NCI-H2029 (cell line): ENCODE measurements around the gene TCN2.
A peak's percentile ranks its signal among the peaks of the same experiment; 100 is the strongest.
"Not testable (repeated sequence)": the region's sequence is repeated elsewhere in the genome, so short reads cannot be mapped to it uniquely, and the experiment has no call there.

ENCODE experiments used
- DNase-seq: peaks from one replicate; lab custom pipeline; 2025; lab: John Stamatoyannopoulos, UW

Gene TCN2

DNA sequence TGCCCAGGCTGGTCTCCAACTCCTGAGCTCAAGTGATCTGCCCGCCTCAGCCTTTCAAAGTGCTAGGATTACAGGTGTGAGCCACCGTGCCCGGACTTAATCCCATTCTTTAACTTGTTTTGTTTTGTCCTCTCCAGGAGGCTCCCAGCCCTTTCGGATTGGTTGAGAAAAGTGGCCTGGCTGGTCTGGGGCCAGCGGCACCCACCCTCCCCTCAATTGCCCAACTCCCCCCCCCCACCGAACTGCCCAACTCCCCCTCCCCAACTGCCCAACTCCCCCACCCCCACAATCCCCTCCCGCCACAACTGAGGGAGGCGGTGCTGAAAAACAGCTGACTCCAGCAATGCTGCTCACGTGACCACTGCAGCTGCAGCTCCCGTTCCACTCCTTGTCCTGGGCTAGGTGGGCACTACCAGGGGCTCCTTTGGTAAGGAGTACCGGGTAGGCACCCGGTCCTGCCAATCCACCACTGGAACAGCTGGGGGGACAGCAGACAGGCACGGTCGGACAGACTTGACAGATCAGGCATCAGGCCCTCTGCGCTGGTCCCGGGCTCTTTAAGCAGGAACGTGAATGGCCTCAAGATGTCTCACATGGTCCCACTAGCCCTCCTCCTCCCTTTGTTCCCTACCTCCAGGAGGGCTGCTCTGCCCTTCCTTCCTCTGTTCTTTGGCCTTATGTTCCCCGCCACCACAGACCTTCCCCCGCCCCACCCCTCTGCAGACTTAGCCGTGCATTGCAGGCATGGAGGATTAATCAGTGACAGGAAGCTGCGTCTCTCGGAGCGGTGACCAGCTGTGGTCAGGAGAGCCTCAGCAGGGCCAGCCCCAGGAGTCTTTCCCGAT is at the start of gene TCN2:
TSS of gene TCN2 (plus strand) at position 720 of the 845 bp plus-strand sequence. CDS start 158 bp downstream, outside the sequence.
- peak; percentile 58 for DNase-seq

DNA sequence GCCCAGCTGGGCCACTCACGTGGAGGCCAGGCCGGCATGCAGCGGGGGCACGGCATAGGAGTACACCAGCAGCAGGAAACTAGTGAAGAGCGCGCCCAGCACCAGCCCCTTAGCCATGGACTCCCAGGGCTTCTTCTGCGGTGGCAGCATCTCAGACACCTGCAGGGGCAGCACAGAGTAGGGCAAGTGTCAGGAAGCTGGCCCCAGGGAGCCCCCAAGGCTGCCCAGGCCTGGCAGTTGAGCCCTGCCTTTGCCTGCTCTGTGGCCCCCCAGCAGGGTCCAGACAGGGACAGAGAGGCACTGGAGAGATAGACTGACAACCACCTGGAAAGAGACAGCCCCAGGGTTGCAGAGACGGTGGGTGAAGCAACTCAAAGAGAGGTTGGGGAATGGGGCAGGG is 49.7 kb upstream of the TCN2 start:
- no peak for DNase-seq

- no peak for DNase-seq
These were observed 47.1 kb upstream of the TCN2 start for GRCh38 chr22:30559889-30560288.

DNA sequence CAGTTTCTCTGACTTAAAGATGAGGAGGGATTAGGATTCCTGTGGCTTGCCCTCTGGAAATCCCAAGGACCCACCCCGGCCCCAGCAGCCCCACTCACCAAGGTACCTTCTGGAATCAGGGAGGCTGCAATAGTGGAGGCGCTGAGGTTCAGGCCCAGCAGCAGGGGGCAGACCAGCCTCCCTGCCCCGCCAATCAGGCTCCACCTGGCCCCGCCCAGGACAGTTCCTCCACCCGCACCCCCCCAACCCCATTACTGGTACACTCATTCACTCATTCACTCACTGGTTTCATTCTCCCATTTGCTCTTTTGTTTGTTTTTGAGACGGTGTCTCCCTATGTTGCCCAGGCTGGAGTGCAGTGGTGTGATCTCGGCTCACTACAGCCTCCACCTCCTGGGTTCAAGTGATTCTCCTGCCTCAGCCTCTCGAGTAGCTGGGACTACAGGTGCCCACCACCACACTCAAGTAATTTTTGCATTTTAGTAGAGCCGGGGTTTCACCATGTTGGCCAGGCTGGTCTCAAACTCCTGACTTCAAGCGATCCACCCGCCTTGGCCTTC is 46.3 kb upstream of the TCN2 start:
- DNase-seq, result not testable (repeated sequence)

DNA sequence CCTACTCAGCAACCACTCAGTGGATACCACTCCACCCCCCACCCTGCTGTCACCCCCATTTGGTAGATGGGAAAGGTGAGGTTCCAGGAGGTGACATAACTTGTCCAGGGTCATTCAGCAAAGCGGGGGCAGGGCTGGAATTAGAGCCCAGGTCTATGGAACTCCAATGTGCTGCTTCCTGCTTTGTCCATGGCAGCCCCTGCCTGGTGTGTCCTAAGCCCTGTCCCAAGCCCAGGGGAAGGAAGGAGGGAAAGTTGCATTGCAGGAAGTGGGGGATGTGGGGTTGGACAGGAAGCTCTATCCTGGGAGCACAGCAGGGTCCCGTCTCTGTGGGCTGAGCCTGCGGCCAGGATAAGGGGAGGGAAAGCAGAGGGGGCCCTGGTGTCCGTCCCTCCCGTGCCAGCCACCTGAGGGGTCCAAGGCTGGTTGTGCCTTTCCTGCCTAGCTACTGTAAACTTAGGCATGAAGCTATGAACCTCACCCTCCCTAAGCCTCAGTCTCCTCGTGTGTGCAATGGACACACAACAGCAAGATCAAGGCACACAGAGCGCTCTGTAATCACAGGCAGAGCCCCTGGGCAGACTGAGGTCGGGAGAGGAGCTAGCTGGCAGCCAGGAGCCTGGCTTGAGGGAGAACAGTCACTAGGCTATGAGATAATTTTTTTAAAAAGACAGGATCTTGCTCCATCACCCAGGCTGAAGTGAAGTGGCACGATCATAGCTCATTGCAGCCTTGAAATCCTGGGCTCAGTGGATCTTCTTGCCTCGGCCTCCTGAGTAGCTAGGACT is 45.4 kb upstream of the TCN2 start:
- no peak for DNase-seq

- no peak for DNase-seq
These were observed 44.6 kb upstream of the TCN2 start for GRCh38 chr22:30562366-30562765.

DNA sequence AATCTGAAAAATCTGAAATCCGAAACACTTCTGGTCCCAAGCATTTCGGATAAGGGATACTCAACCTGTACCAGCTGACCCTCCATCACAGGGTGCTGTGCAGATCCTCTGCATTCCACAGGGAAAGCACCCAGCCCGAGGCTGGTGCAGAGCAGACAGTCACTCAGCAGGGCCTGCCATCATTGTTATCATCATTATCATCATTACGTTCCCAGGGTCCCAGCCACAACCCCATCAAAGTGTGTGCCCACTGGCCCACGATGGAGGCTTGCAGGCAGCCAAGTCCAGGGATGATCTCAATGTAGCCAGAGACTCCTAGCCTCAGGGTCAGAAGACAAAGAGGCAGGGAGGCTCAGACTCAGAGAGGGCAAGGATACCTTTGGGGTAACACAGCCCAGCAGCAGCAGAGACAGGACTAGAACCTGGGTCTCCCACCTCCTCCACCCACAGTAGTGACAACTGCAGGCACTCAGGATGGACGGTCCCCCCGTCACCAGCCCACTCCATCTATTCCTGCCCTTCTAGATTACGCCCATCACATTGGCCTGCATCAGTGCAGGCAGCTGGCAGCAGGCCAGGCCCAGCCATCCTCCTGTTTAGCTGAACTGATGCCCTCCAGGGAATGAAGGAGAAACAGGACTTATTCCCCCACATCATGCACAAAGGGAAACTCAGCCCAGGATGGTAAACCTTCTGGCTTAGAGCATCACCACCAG is 42.8 kb upstream of the TCN2 start:
- DNase-seq, result no peak

DNA sequence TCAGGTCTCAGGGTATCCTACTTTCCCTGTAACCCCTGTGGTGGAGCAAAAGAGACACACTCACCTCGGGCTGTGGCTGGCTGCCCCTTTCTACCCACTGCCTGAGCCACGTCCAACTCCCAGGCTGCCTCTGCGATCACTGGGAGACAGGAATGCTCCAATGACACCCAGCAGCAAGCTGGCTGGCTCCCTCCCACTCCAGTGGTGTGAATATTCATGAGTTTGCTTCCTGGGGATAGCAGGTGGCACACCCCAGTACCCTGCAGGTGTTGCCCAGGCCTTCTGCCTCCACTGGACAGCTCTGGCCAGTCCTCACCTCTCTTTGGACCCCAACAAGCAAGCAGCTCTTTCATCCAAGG is 42.2 kb upstream of the TCN2 start:
- no peak for DNase-seq

- DNase-seq, result no peak
These were observed 41.6 kb upstream of the TCN2 start for GRCh38 chr22:30565341-30565740.

GRCh38 chr22:30566125-30566524 is 40.8 kb upstream of the TCN2 start:
- no peak for DNase-seq

DNA sequence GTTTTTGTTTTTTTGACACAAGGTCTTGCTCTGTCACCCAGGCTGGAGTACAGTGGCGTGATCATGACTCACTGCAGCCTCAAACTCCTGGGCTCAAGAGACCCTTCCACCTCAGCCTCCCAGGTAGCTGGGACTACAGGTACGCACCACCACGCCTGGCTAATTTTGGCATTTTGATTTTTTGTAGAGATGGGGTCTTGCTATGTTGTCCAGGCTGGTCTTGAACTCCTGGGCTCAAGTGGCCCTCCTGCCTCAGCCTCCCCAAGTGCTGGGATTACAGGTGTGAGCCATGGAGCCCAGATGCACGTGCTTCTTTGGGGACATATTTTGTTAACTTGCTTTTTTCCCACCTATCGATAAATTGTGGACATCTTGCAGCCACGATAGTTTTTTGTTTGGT is 39.7 kb upstream of the TCN2 start:
- DNase-seq, result not testable (repeated sequence)

DNA sequence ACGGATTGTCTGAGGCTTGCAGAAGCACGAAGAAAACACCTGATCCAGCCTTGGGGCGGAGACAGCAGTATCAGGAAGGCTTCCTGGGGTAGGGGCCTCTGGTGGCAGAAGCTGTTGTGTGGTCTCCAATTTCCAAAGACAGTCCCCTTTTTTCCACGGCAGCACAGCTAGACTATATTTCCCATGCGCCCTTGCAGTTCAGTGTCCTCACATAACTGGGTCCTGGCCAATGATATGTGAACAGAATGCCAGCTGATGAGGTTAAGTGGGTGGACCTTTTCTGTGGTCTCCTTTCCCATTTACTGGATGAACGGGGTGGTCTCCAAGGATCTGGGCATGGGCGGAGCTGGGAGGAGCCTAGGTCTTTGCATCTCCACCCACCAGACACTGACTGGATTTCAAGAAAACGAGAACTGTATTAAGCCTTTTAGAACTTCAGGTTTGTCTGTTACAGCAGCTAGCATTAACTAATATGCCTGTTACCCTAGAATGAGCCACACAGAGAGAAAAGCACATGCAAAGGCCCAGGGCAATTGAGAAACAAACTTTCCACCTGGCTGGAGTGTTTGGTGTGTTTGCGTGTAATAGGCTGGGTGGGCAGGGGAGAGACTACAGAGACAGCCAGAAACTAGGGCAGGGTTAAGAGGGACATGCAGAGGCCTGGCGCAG is 38.7 kb upstream of the TCN2 start:
- DNase-seq, result no peak

GRCh38 chr22:30569674-30570202 is 37.2 kb upstream of the TCN2 start:
- DNase-seq, result no peak

DNA sequence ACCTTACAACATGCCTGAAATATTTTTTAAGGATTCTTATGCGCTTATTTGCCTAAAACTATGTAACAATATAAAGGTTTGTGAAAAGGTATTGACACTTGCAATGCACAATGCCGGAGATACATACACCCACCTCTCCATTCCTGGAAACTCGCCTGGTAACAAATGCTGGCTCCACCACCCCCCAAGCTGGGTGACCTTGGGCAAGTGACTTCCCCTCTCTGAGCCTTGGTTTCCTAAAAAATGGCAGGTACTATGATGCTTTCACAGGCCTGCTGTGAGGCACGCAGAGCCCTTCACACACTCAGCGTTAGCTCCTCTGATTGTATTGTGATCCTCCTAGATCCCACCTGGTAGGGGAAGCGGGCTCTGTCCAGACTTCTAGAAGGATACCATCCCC is 34.8 kb upstream of the TCN2 start:
- DNase-seq, result no peak

DNA sequence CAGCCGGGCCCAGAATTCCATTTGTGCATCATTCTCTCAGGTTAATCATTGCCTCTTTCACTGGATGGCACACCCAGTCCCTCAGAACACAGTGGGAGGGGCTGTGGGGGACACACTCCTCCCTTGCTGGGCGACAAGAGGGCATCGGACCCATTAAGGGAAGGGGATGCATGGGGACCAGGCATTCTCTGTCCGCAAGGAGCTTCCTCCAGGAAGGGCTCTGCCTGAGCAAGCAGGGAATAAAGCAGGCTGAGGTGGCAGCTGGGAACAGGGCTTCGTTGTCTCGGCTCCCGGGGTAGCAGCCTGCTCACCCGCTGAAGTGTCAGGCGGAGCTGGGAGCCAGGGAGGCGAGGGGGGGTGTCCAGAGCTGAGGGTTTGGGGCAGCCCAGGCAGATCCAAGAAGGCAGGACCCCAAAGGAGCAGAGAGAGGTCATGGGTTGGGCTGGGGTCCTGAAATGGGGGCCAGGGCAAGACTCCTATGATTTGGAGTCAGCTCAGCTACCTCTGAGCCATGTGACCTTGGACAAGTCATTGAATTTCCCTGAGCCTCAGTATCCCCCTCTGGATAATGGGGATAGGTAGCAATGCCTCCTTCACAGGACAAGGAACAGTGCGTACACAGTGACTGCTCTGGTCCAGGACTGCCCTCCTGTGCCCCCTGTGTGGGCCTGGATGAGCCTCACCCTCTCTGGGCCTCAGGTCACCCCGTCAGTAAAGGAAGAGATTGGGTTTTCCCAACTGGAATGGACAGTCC is 34.0 kb upstream of the TCN2 start:
- no peak for DNase-seq

GRCh38 chr22:30573594-30574094 is 33.3 kb upstream of the TCN2 start:
- DNase-seq, result no peak

GRCh38 chr22:30574095-30574981 is 32.6 kb upstream of the TCN2 start, which contains the start of gene GAL3ST1:
GAL3ST1 (minus strand) TSS chr22:30574665; CDS start chr22:30557392, 17,273 bp downstream.
- DNase-seq, result no peak

- no peak for DNase-seq
These were observed 31.8 kb upstream of the TCN2 start for GRCh38 chr22:30574997-30575671.

GRCh38 chr22:30575859-30576258 is 31.1 kb upstream of the TCN2 start:
- DNase-seq, result no peak
